HG03565 (cell line): ENCODE measurements around the gene KCNK15.

Source experiments
- ATAC-seq: cut with Tn5 transposase; IDR thresholded peaks from one replicate; pipeline ENCODE4 v1.9.1; 2021; ENCODE audit warnings: mild to moderate bottlenecking, moderate library complexity; ENCODE audit not compliant: unreplicated experiment

KCNK15 gene

GRCh38 chr20:44715499-44716308 lies 30.0 kb upstream of the KCNK15 start:
- ATAC-seq, result no peak

GRCh38 chr20:44716309-44717106 lies 29.2 kb upstream of the KCNK15 start:
- ATAC-seq, result no peak

- ATAC-seq, result no peak
These were observed 27.7 kb upstream of the KCNK15 start for GRCh38 chr20:44717986-44718385.

GRCh38 chr20:44719841-44720240 lies 25.8 kb upstream of the KCNK15 start:
- no peak for ATAC-seq

GRCh38 chr20:44720621-44720996 lies 25.1 kb upstream of the KCNK15 start:
- ATAC-seq, result no peak

- no peak for ATAC-seq
These were observed 24.5 kb upstream of the KCNK15 start for GRCh38 chr20:44720997-44721784.

GRCh38 chr20:44721785-44722054 lies 23.9 kb upstream of the KCNK15 start:
- no peak for ATAC-seq

- ATAC-seq, result no peak
These were observed 22.7 kb upstream of the KCNK15 start for GRCh38 chr20:44722990-44723389.

GRCh38 chr20:44723391-44723790 lies 22.3 kb upstream of the KCNK15 start:
- ATAC-seq, result no peak

- no peak for ATAC-seq
These were observed 21.8 kb upstream of the KCNK15 start for GRCh38 chr20:44723798-44724362.

- ATAC-seq, result no peak
These were observed 21.1 kb upstream of the KCNK15 start for GRCh38 chr20:44724423-44725091.

- ATAC-seq, result no peak
These were observed 19.8 kb upstream of the KCNK15 start for GRCh38 chr20:44725837-44726236.

GRCh38 chr20:44727039-44727438 lies 18.6 kb upstream of the KCNK15 start:
- ATAC-seq, result no peak

GRCh38 chr20:44727651-44728050 lies 18.0 kb upstream of the KCNK15 start:
- ATAC-seq, result no peak

GRCh38 chr20:44728801-44729443 lies 16.7 kb upstream of the KCNK15 start:
- no peak for ATAC-seq

GRCh38 chr20:44730441-44730840 lies 15.2 kb upstream of the KCNK15 start:
- ATAC-seq, result no peak

GRCh38 chr20:44731657-44732056 lies 14.0 kb upstream of the KCNK15 start:
- ATAC-seq, result no peak

- no peak for ATAC-seq
These were observed 13.3 kb upstream of the KCNK15 start for GRCh38 chr20:44732327-44732726.

GRCh38 chr20:44733341-44734069 lies 12.2 kb upstream of the KCNK15 start:
- ATAC-seq, result no peak

- ATAC-seq, result no peak
These were observed 10.7 kb upstream of the KCNK15 start for GRCh38 chr20:44734938-44735337.
